Measurements from ENCODE around the gene DRD3.

DRD3 gene

DNA sequence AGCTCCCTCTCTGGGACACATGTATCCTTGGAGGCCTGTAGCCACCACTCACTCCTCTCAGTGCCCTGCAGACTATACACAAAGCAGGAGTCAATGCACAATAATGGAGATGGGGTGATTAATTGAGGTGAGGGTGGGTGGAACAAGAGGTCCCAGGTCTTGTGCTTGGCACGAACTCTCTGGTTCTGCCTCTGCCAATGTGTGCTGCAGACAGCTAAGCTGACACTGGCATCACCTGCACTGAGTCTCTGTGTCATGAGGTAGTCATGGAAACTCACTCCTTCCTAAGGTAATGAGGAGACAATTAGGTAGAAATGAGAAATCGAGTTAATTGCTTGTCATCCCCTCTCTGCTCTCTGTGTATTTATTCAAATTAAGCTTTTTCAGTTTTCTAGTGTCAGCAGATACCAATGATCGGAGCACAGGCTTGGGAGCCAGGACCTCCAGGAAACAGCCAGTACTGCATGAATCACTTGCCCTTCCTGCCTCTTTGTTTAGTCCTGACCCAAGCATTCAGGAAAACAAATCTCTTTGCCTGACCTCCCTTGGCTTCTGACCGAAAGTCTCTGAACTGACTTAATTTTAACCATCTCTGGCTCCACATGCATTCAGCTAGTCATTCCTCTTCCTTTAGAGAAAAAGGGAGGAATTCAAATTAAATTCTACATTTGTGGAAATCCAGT lies 56.7 kb downstream of the DRD3 start:
- Histone ChIP-seq H4K20me1 (ENCODE audit: control insufficient read depth, insufficient read depth, low read depth, low read length) (no peaks in the 10 kb centered on the region), H3K4me1 (ENCODE audit: control insufficient read depth, low read length) (no peaks in the 10 kb centered on the region), H3K9me2 (replicated peaks; ENCODE audit: control insufficient read depth, low read length) (no peaks in the 10 kb centered on the region), H3K9me3 (ENCODE audit: control insufficient read depth, insufficient read depth, low read length) (no peaks in the 10 kb centered on the region), H3K27me3 (ENCODE audit: control insufficient read depth, low read length) (no peaks in the 10 kb centered on the region), H3F3A (ENCODE audit: control insufficient read depth, insufficient read depth) (no peaks in the 10 kb centered on the region), H3K4me2 (ENCODE audit: low read length) (no peak overlapping the region), H3K79me2 (ENCODE audit: control insufficient read depth, low read length) (no peaks in the 10 kb centered on the region), H3K36me3 (ENCODE audit: control insufficient read depth, low read length) (no peaks in the 10 kb centered on the region), H3K27ac (ENCODE audit: low read depth, low read length) (no peak overlapping the region), H3K4me3 (ENCODE audit: low read length) (no peak overlapping the region)
- TF ChIP-seq EZH2phosphoT487 (IDR thresholded peaks at IDR 0.05; ENCODE audit: borderline replicate concordance, low read length) = no peak
- no peak for TF ChIP-seq CTCF (IDR thresholded peaks at IDR 0.05; ENCODE audit: low read depth, low read length, poor library complexity, severe bottlenecking)

DNA sequence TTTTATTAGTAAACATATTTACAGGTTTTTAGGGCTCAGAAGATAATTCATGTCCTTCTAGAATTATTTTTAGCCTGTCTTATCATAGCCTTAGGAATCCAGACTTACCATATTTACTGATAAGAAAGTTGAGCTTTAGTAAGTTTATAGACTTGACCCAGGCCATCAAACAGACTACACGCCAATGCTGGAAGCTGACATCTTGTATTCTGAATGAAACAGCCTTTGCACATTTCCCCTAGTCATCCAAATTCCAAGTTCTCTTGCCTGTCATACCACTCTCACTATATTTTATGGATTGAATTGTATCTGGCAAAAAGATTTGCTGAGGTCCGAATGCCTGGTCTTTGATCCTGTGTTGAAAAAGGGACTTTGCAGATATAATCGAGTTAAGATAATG lies 58.6 kb downstream of the DRD3 start:
- no peaks in the 10 kb centered on the region for H3K27me3 ChIP-seq (ENCODE audit: control insufficient read depth, low read length)
- no peak overlapping the region for H3K4me2 ChIP-seq (ENCODE audit: low read length)
- H3K4me1 ChIP-seq (ENCODE audit: control insufficient read depth, low read length) = no peaks in the 10 kb centered on the region
- no peaks in the 10 kb centered on the region for H3K9me3 ChIP-seq (ENCODE audit: control insufficient read depth, insufficient read depth, low read length)
- no peak overlapping the region for H3K27ac ChIP-seq (ENCODE audit: low read depth, low read length)
- no peak overlapping the region for H3K4me3 ChIP-seq (ENCODE audit: low read length)
- no peaks in the 10 kb centered on the region for H3F3A ChIP-seq (ENCODE audit: control insufficient read depth, insufficient read depth)
- no peaks in the 10 kb centered on the region for H4K20me1 ChIP-seq (ENCODE audit: control insufficient read depth, insufficient read depth, low read depth, low read length)
- H3K36me3 ChIP-seq (ENCODE audit: control insufficient read depth, low read length) = no peaks in the 10 kb centered on the region
- no peaks in the 10 kb centered on the region; the same call in 1 of the 2 replicates for H3K9me2 ChIP-seq (replicated peaks; ENCODE audit: control insufficient read depth, low read length)
- H3K79me2 ChIP-seq (ENCODE audit: control insufficient read depth, low read length) = no peaks in the 10 kb centered on the region
- TF ChIP-seq CTCF (IDR thresholded peaks at IDR 0.05; ENCODE audit: low read depth, low read length, poor library complexity, severe bottlenecking) (no peak), EZH2phosphoT487 (IDR thresholded peaks at IDR 0.05; ENCODE audit: borderline replicate concordance, low read length) (no peak)

- TF ChIP-seq CTCF (IDR thresholded peaks at IDR 0.05; ENCODE audit: low read depth, low read length, poor library complexity, severe bottlenecking) (no peak), EZH2phosphoT487 (IDR thresholded peaks at IDR 0.05; ENCODE audit: borderline replicate concordance, low read length) (no peak)
- no peaks in the 10 kb centered on the region; the same call in 1 of the 2 replicates for H3K9me2 ChIP-seq (replicated peaks; ENCODE audit: control insufficient read depth, low read length)
- H3K27me3 ChIP-seq (ENCODE audit: control insufficient read depth, low read length) = no peaks in the 10 kb centered on the region
- H3K79me2 ChIP-seq (ENCODE audit: control insufficient read depth, low read length) = no peaks in the 10 kb centered on the region
- H4K20me1 ChIP-seq (ENCODE audit: control insufficient read depth, insufficient read depth, low read depth, low read length) = no peaks in the 10 kb centered on the region
- H3K36me3 ChIP-seq (ENCODE audit: control insufficient read depth, low read length) = no peaks in the 10 kb centered on the region
- no peaks in the 10 kb centered on the region for H3F3A ChIP-seq (ENCODE audit: control insufficient read depth, insufficient read depth)
- H3K9me3 ChIP-seq (ENCODE audit: control insufficient read depth, insufficient read depth, low read length) = no peaks in the 10 kb centered on the region
- H3K4me2 ChIP-seq (ENCODE audit: low read length) = no peak overlapping the region
- H3K4me3 ChIP-seq (ENCODE audit: low read length) = no peak overlapping the region
- H3K4me1 ChIP-seq (ENCODE audit: control insufficient read depth, low read length) = no peaks in the 10 kb centered on the region
- no peak overlapping the region for H3K27ac ChIP-seq (ENCODE audit: low read depth, low read length)
Measured at GRCh38 chr3:114119776-114120175, 59.1 kb downstream of the DRD3 start.

Data from DOHH2 (cell line).